GM12891 (cell line): ENCODE results near the gene MARK2.

Experiments used
- PAX5 ChIP-seq: IDR thresholded peaks from 2 replicates; pipeline ENCODE4 v1.6.1; 2011; ENCODE audit warnings: low read length, moderate library complexity, mild to moderate bottlenecking; ENCODE audit not compliant: insufficient read depth, severe bottlenecking
- POLR2A ChIP-seq: IDR thresholded peaks from 2 replicates; pipeline ENCODE4 v1.6.1; 2011; ENCODE audit warnings: low read depth, low read length, control low read depth
- POLR2AphosphoS5 ChIP-seq: IDR thresholded peaks from 2 replicates; pipeline ENCODE4 v1.6.1; 2011; ENCODE audit warnings: low read depth, low read length, control low read depth
- POU2F2 ChIP-seq: IDR thresholded peaks from 2 replicates; pipeline ENCODE4 v1.6.1; 2011; ENCODE audit warnings: low read depth, mild to moderate bottlenecking, control low read depth, low read length, moderate library complexity
- SPI1 ChIP-seq: IDR thresholded peaks from 2 replicates; pipeline ENCODE4 v1.6.1; 2011; ENCODE audit warnings: low read depth, low read length, control low read depth
- TAF1 ChIP-seq: IDR thresholded peaks from 2 replicates; pipeline ENCODE4 v1.6.1; 2011; ENCODE audit warnings: low read depth, low read length, control low read depth

- TF ChIP-seq TAF1 = no peak
- no peak for TF ChIP-seq POLR2A
- no peak for TF ChIP-seq POLR2AphosphoS5
- TF ChIP-seq PAX5 = no peak
- TF ChIP-seq SPI1 = no peak
- TF ChIP-seq POU2F2 = no peak
These were observed 17.5 kb upstream of the MARK2 start for GRCh38 chr11:63821411-63821810.
